Thyroid gland (tissue), 4 donors: Measurements from ENCODE around the gene LRPPRC.

Experiments used
- CTCF ChIP-seq, 6 experiments: fragments of 200-600 bp in 3 of 6; fragments of 450-650 bp in 3 of 6; sonication (generic) in 3 of 6; IDR thresholded peaks; one replicate each; pipeline ENCODE4 v1.5.1; 2016 to 2019; ENCODE audit warnings: antibody characterized with exemption in 6 of 6, mild to moderate bottlenecking in 2 of 6, inconsistent platforms in 1 of 6, moderate library complexity in 1 of 6
- POLR2A ChIP-seq, 2 donors: fragments of 450-650 bp; IDR thresholded peaks; one replicate each; pipeline ENCODE4 v1.6.1; 2017; ENCODE audit warnings: antibody characterized with exemption in 2 of 2, mild to moderate bottlenecking in 2 of 2, moderate library complexity in 1 of 2

DNA sequence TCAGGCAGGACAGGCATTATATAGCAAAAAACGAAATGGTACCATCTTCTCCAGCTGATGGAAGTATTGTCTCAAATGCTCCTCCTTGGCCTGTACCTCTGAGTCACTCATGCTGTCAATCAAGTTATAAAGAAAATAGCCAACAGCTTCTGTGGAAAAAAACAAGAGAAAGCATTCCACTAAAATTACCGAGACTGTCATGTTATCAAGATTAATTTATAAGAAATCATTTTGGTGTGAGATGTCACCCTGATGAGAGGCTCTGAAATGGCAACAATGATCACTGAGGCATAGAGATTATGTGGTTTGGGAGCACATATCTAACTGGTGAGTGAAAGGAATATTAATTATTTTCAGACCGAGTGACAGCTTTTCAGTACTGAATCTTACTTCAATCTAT, 47.4 kb downstream of the LRPPRC start:
- TF ChIP-seq CTCF (IDR thresholded peaks at IDR 0.05) (no peak), POLR2A (IDR thresholded peaks at IDR 0.05) (no peak)
